GM12801 (cell line): ENCODE results near the gene FRMD8.

ENCODE experiments used
- CTCF ChIP-seq: IDR thresholded peaks from one replicate; pipeline ENCODE4 v1.5.1; 2011; ENCODE audit warnings: control low read depth; ENCODE audit not compliant: insufficient read length; ENCODE audit errors: extremely low read depth

The FRMD8 gene

GRCh38 chr11:65396769-65397745 lies 10.6 kb downstream of the FRMD8 start:
- no peak for TF ChIP-seq CTCF

- no peak for TF ChIP-seq CTCF
These were observed 12.0 kb downstream of the FRMD8 start for GRCh38 chr11:65398362-65398910.

GRCh38 chr11:65399249-65399648 lies 12.8 kb downstream of the FRMD8 start:
- TF ChIP-seq CTCF: no peak

GRCh38 chr11:65399845-65400244 lies 13.4 kb downstream of the FRMD8 start:
- TF ChIP-seq CTCF: no peak

GRCh38 chr11:65400307-65401072 lies 14.1 kb downstream of the FRMD8 start:
- no peak for TF ChIP-seq CTCF

GRCh38 chr11:65401073-65401802 lies 14.8 kb downstream of the FRMD8 start:
- no peak for TF ChIP-seq CTCF
